Panc1 (cell line): ENCODE results near the gene CD4.
A peak's percentile ranks its signal among the peaks of the same experiment; 100 is the strongest.

Source experiments
- POLR2AphosphoS5 ChIP-seq: IDR thresholded peaks from 2 replicates; pipeline ENCODE4 v1.6.1; 2012; ENCODE audit warnings: mild to moderate bottlenecking, low read depth, low read length, moderate library complexity
- SIN3A ChIP-seq: IDR thresholded peaks from 2 replicates; pipeline ENCODE4 v1.6.1; 2012; ENCODE audit warnings: low read depth, mild to moderate bottlenecking, low read length, moderate library complexity, borderline replicate concordance; ENCODE audit not compliant: insufficient read depth
- TCF7L2 ChIP-seq: IDR thresholded peaks from 2 replicates; pipeline ENCODE4 v1.6.1; 2011; ENCODE audit warnings: mild to moderate bottlenecking, low read depth, low read length, inconsistent platforms
- TF ChIP-seq, protein P1 (sequence below): fragments of 450-650 bp; IDR thresholded peaks from 2 replicates; pipeline ENCODE4 v1.5.1; 2017; ENCODE audit warnings: mild to moderate bottlenecking

- TF ChIP-seq, protein P1, sequence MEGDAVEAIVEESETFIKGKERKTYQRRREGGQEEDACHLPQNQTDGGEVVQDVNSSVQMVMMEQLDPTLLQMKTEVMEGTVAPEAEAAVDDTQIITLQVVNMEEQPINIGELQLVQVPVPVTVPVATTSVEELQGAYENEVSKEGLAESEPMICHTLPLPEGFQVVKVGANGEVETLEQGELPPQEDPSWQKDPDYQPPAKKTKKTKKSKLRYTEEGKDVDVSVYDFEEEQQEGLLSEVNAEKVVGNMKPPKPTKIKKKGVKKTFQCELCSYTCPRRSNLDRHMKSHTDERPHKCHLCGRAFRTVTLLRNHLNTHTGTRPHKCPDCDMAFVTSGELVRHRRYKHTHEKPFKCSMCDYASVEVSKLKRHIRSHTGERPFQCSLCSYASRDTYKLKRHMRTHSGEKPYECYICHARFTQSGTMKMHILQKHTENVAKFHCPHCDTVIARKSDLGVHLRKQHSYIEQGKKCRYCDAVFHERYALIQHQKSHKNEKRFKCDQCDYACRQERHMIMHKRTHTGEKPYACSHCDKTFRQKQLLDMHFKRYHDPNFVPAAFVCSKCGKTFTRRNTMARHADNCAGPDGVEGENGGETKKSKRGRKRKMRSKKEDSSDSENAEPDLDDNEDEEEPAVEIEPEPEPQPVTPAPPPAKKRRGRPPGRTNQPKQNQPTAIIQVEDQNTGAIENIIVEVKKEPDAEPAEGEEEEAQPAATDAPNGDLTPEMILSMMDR, result no peak
- TF ChIP-seq POLR2AphosphoS5, result peak; percentile 82
- peak; percentile 58; the same call in 1 of the 2 replicates for TF ChIP-seq TCF7L2
- peak; percentile 37; the same call in 1 of the 2 replicates for TF ChIP-seq SIN3A
Observed at GRCh38 chr12:6765634-6766581, 23.4 kb upstream of the CD4 start, which contains the start of gene PTMS.
